HG03457 (cell line): Measurements from ENCODE around the gene ZBTB38.

Experiments
- ATAC-seq: cut with Tn5 transposase; IDR thresholded peaks from one replicate; pipeline ENCODE4 v1.9.1; 2021; ENCODE audit warnings: moderate number of reproducible peaks; ENCODE audit not compliant: unreplicated experiment

Gene ZBTB38

GRCh38 chr3:141401573-141402475 lies 33.5 kb downstream of the ZBTB38 start:
- ATAC-seq = no peak

DNA sequence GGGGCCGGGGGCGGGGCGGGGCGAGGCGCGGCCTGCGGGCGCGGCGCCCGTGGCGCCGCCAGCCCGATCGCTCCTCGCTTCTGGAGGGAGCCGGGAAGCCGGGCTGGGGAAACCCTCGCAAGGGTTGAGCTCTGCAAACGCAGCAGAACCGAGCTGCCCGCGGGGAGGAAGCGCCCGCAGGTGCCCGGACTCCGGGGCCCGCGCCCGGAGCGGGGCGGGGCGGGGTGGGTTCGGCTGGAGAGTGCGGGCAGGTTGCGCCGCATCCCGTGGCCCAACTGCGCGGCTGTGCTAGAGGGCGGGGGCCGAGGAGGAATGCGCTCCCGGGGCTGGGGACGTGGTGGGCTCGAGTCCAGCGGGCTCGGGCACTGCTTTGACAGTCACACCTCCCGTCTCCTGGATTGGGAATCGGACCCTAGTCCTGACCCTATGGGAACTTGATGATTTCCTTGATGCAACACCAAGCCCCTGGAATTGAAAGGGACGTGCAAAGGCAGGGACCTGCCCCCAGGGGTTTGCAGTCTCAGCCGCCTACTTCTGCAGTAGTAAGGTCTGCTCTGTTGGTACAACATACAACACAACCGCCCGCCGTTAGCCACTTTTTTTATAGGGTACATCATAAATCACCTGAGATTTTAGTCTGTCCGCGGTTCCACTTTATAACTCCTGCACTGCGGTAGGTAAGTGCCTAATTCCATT lies 34.3 kb downstream of the ZBTB38 start:
- no peak for ATAC-seq

GRCh38 chr3:141403576-141403975 lies 35.3 kb downstream of the ZBTB38 start:
- no peak for ATAC-seq

DNA sequence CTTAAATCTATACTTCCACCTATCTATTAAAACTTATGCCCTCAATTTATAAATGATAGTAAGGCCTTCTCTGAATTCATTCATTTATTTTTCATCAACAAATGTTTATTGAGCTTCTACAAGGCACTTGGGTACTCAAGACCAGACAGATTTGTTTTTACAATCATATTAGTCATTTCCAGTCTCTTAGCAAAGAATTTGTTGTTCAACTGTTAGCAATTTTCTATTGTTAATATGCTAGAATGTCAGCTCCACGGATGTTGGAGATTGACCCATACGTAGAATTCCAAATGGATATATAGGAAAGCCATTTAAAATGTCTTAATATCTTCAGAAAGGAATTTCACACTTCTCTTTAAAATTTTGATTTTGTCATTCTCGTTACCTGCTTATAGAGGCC lies 36.7 kb downstream of the ZBTB38 start:
- ATAC-seq = no peak

GRCh38 chr3:141405591-141405990 lies 37.3 kb downstream of the ZBTB38 start:
- ATAC-seq = no peak

DNA sequence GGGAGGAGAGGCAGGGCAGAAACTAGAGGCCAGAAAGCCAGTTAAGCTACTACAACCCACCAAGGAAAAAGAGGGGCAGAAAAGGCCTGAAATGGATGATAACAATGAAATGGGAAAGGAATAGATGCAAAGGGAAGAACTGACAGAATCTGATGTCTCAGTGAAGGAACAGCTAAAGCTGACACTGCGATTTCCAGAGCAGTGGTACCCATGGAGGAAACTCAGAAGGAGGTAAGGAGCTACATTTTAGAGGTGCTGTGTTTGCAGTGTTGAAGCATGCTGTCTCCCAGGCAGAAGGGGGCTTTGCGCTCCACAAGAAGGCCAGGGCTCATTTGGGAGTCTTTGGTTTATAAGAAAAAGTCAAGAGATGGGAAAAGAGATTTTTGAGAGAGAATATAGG lies 38.0 kb downstream of the ZBTB38 start:
- no peak for ATAC-seq

DNA sequence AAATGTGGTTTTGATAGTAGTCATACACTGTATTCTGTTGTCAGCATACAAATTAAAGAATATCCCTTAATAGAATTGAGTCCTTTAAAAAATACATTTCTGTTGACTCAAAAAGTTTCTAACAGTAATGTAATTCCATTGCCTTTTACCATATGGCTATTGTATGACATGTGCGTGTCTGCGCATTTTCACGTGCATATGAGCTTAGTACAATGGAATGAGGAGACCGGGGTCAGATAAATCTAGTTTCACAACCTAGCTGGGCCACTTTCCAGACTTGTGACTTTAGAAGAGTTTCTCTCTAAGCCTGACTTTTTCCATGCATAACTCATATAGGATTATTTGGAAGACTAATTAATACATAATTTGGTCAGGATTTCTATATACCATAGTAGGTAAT lies 38.7 kb downstream of the ZBTB38 start:
- ATAC-seq = no peak

GRCh38 chr3:141407825-141408224 lies 39.5 kb downstream of the ZBTB38 start:
- ATAC-seq = no peak

GRCh38 chr3:141408596-141408995 lies 40.3 kb downstream of the ZBTB38 start:
- ATAC-seq = no peak

DNA sequence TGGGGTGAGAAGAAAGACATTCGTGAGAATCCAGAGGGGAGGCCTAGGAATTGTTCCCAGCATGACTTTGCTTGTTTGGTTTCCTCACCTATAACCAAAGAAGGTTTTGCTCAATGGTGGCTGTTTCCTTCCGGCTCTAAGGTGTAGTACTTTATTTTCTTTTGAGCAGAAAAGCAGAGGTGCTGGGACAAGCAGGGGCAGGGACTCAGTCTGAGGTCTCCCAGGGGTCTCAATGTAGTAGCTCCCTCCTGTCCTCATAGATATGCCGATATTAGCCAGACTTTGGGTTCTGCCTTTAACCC lies 41.6 kb downstream of the ZBTB38 start:
- ATAC-seq = no peak

- ATAC-seq = no peak
Observed at GRCh38 chr3:141410408-141410807, 42.1 kb downstream of the ZBTB38 start.

DNA sequence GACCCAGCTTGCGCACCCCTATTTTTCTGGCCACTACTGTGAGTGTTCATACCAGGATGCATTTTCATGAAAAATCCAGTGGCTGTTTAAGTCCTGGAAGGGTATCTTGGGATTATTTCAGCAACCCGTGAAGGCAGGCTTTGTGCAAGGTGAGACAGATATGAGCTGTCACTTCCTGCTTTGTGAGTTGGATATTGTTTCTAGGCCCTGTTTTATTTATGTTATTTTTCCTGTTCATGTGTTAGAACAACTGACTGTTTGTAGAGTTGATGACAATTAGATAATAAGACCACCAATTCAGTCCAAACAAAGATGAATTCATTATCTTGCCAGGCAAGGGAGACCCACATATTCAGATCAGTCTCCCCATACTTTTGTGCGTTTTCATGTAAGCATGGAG lies 42.5 kb downstream of the ZBTB38 start:
- ATAC-seq = no peak

DNA sequence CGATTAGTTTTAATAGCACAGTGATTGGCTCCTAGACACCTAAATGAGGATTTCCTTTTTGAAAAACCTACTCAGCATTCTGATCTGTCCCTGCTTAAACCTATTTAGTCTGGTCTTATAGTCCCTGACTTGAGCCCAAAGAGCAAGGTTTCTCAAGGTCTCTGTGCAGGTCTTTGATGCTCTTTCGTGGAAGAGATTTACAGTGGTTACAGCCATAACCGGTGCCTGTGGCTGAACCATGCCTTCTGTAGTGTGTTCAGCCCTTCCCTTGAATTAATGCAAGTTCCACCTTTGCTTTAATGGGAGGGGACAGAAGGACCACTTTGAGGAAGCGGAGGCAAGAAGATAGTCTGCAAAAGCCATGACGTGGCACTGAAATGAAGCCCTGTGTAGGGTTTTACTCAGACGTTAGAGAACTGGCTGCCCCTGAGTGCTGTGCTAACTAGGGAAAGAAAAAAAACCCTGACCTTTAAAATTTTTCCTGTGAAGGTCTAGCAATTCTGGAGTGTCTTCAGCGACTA lies 43.0 kb downstream of the ZBTB38 start:
- ATAC-seq = no peak

DNA sequence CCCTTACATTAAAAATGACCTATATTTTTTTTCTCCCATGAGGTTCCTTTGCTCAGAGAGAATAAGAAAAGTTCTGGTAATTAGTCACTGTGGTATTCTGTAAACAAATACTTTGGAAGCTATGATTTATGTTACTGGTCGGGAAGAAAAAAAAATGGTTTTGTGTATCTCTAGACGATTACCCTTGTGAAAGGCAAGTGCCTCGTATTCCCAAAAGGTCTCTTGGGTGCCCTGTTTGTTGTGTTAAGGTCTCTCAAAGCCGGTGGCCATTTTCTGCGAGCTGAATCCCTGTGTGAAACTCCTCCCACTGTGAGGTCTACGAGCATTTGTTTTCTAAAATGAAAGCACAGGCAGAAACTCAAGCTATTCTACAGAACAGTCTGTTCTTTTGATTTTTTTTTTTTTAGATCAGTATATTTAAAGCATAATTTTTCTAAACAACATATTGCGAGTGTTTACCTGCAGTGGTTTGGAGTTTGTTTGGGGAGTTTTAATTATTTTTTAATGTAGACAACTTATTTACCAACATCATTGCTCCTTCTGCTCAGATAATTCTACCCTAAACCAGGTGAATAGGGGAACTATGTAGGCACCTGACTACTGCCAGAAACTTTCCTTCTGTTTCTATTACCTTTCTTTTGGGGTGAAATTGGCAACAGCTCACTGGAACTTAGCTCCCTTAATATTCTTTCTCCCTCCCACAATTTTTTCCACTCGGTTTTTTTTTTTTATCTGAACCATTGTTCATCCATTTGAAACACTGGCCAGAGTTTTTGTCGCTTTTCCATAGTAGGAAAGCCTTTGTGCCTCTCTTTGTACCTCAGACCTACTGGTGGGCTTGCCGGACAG lies 44.0 kb downstream of the ZBTB38 start:
- ATAC-seq = no peak

GRCh38 chr3:141412936-141413354 lies 44.6 kb downstream of the ZBTB38 start:
- no peak for ATAC-seq

DNA sequence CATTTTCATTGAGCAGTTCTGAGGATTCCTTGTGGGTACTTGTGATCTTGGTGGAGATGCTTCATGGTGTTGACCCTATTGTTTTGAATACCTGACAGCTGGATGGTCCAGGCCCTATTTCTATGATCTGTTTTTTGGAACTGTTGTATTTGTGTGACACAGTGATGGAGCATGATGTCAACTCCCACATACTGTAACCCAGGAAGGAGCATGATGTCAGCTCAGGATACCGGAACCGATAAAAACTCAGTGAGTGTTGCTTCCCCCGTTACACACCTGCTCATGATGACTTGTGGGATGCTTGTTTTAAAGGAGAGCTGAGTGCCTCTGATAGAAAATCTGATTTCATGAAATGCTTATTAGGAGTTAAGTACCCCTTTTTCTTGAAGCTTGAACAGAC lies 45.1 kb downstream of the ZBTB38 start:
- no peak for ATAC-seq

DNA sequence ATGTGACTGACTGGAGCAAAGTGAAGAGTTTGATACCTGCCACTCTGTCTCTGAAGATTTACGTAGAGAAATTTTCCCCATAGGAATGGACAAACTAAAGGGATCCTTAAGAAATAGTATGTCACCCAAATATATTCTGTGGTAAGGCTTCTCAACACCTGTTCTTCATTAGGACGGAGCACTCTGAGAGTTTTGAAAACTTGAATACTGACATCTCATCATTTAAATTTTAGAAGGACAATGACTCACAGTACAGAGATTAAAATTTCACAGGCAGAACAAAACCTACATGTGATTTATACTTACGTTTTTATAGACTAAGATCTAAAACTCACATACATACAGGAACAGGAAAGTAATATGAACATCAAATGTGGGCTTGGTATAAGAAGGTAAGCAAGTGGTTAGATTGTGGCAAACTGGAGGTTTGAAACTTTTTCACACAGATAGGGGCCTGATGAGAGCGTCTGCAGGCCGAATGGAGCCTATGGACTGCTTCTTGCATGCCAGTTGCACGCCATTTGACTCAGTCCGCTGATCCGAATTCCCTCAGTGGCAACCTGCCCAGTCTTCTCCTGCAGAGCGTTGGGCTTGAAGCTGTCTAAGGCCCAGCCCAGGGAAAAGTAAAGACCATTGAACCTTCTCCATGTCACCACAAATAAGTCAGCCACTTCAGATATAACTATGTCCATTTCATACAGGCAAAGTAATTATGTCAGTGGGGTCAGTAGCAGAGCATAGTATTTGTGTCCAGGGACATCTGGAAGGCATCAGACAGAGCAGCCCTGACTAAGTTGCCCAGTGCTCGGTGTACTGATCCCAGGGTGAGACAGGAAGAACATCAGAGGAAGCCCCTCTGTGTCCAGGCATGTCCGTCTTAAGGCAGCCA lies 45.7 kb downstream of the ZBTB38 start:
- ATAC-seq = no peak

- no peak for ATAC-seq
Observed at GRCh38 chr3:141414800-141415462, 46.6 kb downstream of the ZBTB38 start.

DNA sequence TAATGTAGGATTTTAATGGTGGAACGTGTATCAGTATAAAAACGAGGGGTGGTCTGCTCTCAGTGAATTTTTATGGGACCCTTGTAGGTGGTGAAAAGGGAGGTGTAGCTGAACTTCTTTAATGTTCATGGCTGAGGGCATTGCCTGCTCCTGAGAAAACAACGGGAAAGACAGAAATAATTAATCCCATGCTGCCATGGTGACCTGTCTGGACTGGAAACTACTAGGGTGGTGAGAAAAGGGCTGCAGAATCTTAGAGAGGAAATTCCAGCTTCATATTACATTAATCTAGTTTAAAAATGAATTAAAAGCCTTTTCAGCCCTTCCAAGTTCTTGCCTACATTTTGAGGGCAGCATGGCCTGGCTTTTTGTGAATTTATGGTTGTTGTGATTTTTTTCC lies 47.6 kb downstream of the ZBTB38 start:
- no peak for ATAC-seq
